SH-SY5Y (cell line): ENCODE data around the gene TSPAN5.

Experiments
- GATA2 ChIP-seq: IDR thresholded peaks from 2 replicates; pipeline ENCODE4 v1.6.1; 2011; ENCODE audit warnings: mild to moderate bottlenecking, low read depth, low read length
- GATA3 ChIP-seq: IDR thresholded peaks from 2 replicates; pipeline ENCODE4 v1.6.1; 2011; ENCODE audit warnings: low read depth, mild to moderate bottlenecking, low read length, moderate library complexity

TSPAN5 gene

GRCh38 chr4:98658287-98659105 lies at the start of gene TSPAN5:
Gene TSPAN5 (minus strand): TSS chr4:98658611.
- TF ChIP-seq GATA3 (no peak), GATA2 (no peak)

- TF ChIP-seq GATA2 (no peak), GATA3 (no peak)
Measured at GRCh38 chr4:98706935-98707334, 48.5 kb upstream of the TSPAN5 start.

DNA sequence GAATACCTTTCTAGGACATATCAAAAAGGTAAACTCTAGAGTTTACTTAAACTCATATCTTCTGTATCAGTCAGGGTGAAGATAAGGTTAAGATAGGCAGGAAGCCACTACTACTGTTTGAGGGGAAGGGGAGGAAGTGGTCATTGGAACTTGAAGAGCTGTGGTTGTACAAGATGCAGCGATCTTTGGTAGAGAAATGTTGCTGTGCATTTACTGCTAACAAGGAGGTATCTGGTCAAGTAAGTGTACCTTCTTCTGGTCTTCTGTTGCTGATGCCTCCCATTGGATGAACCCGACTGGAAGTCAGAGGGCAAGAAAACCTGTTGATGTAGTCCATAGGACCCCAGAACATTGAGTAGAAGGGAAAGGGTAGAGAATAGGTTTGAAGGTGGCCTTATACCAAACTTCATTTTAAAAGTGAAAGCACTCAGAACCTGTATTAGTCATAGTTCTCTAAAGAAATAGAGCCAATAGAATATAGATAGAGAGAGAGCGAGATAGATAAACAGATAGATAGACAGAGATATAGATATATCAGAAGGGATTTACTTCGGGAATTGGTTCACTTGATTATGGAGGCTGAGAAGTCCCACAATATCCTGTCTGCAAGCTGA lies 47.9 kb upstream of the TSPAN5 start:
- TF ChIP-seq GATA3 (no peak), GATA2 (no peak)

GRCh38 chr4:98700656-98701055 lies 42.2 kb upstream of the TSPAN5 start:
- TF ChIP-seq GATA3 (no peak), GATA2 (no peak)

DNA sequence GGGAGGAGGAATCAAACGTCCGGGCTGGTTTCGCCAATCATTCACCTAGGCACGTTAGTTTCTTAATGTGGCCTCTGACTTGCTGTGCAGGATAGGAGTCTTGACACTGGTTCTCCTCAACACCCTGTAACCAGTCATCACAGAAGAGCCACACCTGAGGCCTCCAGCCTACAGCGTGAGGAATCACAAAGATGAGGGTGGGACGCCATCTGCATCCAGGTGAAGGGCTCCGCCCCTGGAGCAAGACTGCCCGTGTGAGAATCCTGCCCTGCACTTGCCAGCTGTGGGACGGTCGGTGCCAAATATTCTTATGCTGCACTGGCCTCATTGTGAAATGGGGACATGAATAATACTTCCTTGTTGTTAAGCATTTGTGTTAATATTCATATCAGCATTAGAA lies 35.7 kb upstream of the TSPAN5 start:
- TF ChIP-seq GATA2 = no peak
- no peak for TF ChIP-seq GATA3

DNA sequence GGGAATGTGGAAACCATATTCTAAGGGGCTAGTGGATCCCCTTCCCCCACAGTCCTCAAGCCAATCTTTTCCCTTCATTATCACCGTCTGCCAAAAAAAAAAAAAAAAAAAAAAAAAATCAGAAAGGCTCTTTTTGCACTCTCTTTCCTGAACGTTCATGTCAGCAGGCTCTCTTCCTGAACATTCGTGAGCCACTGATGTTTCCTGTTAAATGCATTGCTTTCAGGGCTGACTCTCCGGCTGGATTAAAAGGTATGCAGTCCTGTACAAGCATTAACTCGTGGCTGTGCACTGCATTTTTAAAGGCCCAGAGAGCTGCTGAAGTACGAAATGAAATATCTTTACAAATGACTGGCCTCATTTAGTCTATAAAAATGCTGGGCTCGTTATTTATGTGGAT lies 34.0 kb upstream of the TSPAN5 start:
- TF ChIP-seq GATA3 (no peak), GATA2 (no peak)

- TF ChIP-seq GATA2 = no peak
- TF ChIP-seq GATA3 = no peak
Measured at GRCh38 chr4:98691588-98691987, 33.2 kb upstream of the TSPAN5 start.

DNA sequence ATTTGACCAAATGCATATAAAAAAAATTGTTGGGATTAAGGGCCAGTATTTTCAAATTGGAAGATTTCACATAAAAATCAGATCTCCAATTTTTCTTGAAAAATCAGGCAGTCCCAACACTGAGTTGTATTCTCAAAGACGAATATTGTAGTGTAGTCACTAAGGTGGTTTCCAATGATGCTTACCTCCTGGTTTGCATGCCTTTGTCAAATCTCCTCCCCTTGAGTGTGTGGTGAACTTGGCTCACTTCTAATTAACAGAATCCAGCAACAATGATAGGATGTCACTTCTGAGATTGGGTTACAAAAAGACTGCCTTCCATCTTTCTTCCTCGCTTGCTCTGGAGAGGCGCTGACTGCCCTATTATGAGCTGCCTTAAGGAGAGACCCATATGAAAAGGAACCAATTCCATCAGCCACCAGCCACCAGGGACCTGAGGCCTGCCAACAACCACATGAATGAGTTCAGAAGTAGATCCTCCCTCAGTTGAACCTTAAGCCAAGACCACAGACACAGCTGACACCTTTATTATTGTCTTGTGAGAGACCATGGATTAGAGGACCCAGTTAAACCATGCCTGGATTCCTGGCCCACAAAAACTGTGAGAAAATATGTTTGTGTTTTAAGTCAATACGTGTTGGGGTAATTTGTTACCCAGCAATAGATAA lies 31.2 kb upstream of the TSPAN5 start:
- TF ChIP-seq GATA3 (no peak), GATA2 (no peak)

- TF ChIP-seq GATA3 (no peak; the same call in 1 of the 2 replicates), GATA2 (peak; percentile 70)
Measured at GRCh38 chr4:98688411-98689290, 30.2 kb upstream of the TSPAN5 start.

- TF ChIP-seq GATA2 = no peak
- no peak for TF ChIP-seq GATA3
Measured at GRCh38 chr4:98687876-98688275, 29.5 kb upstream of the TSPAN5 start.

GRCh38 chr4:98686847-98687246 lies 28.4 kb upstream of the TSPAN5 start:
- TF ChIP-seq GATA2 (no peak), GATA3 (no peak)

GRCh38 chr4:98686043-98686707 lies 27.8 kb upstream of the TSPAN5 start:
- TF ChIP-seq GATA3 (no peak), GATA2 (no peak)

DNA sequence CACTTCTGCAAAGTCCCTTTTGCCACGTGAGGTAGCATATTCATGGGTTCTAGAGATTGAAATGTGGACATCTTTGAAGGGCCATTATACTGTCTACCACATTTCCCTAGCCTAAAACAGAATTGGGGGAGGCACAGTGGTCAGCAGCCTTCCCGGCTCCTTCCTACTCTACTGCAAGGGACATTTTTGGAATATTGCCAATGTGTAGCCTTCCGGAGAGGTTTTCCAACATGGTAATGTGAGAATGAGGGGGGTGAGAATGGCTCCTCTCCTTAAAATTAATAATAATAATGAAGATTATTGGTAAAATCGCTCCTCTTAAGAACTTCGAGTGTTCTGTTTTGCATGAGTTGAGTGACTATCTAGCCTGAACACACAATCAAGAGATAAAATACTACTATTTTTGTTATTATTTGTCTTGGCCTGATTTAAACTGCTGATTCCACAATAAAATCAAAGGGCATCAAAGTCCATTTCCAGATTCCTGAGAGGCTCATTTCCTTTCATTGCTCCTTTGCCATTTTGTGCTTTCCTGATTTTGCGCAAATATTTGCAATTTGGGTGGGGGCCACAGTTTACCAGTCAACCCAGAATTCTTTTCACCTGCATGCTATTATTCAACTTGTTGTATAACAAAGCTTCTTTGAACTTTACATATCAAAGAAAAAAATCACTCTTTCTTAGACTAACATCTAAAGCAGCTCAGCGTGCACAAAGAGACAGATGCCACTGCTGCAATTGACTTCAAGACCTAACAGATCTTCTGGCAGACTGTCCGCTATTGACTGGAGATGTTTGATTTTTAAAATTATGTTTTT lies 27.0 kb upstream of the TSPAN5 start:
- TF ChIP-seq GATA2 = no peak
- no peak for TF ChIP-seq GATA3

GRCh38 chr4:98682719-98683118 lies 24.3 kb upstream of the TSPAN5 start:
- TF ChIP-seq GATA3 = no peak
- TF ChIP-seq GATA2 = peak; percentile 72

- TF ChIP-seq GATA2 = no peak
- TF ChIP-seq GATA3 = no peak
Measured at GRCh38 chr4:98680806-98681205, 22.4 kb upstream of the TSPAN5 start.
